Right kidney (tissue), 1 donor: ENCODE data around the gene SLC25A38.

Experiments used
- DNase-seq: peaks from one replicate; pipeline ENCODE4 v3.0.0-alpha.2; 2016

SLC25A38 gene

DNA sequence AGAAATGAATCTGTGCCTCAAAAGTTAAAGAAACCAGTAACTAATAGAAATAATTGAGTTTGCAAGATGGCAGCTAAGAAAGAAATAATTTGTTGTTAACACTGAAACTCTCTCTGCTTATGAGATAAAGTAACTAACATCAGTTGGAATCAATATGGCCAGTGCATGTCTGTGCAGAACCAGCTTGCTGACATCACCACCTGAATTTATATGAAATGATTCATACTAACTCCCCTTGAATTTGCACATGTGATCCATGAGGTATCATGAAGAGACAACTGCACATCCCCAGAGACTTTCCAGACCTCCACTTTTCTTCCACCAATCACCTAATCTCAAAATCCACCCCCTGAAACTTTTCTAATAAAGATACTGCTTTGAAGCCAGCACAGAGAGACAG, 10.3 kb upstream of the SLC25A38 start:
- no peak for DNase-seq

DNA sequence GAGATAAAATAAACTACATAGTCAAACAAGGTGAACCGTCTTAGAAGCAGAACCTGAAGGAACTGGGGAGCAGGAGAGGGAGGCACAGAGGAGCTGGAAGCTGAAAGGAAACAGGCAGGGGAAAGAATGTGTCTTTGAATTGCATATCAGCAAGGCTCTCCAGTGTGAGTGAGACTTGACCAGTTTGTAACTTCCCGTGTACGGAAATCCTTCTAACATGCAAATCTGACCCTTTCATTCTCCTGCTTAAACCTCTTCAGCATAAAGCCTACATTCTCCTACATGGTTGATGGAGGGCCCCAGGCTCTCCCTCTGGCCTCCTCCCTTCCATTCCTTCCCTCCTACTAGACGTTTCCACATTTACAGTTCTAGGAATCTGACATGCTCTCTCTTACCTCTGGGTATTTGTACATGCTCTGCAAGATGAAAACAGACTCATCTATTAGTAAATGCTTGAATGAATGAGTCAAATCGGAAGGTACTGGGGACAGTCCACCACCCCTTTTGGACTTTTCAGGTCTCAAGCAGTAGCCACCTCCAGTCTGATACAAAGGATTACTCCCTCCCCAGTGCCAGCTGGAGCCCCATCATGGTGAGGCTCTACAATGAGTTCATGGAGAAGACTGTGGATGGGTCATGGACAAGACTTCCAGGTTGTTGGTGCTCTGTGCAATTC, 6.1 kb upstream of the SLC25A38 start:
- DNase-seq, result no peak

DNA sequence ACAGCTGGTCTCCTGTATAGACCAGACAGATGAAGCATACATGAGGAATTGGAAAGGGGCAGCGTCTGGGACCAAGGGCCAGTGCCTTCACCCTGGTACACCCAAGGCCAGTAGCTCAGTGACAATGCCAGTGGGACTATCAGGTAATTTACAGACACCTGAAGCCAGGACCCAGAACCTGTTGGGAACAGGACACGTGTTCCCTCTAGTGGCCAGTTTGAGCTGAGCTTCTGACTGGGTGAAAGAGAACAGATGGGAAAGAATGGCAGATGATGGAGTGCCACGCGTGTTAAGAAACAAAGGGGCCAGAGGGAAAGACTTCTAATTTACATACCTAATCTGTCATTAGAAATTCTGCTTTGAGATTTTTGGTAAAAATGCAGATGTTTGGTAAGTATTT, 5.1 kb upstream of the SLC25A38 start:
- no peak for DNase-seq

- DNase-seq, result no peak
These were observed 4.0 kb upstream of the SLC25A38 start for GRCh38 chr3:39378957-39379777.

DNA sequence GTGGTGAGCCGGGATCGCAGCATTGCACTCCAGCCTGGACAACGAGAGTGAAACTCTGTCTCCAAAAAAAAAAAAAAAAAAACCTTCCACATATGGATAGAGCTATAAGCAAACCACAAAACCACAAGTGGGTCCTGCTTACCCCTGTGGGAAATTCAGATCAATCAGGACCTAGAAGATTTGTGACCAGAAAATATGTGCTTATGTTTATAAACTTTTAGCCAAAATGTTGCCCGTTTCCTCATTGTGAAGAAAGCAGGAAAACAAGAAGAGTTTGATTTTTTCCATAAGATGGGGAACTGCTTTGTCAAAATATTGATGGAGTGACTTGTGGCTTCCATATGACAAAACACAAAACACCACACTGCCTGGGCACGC, 3.4 kb upstream of the SLC25A38 start:
- no peak for DNase-seq

GRCh38 chr3:39381432-39381831, 1.7 kb upstream of the SLC25A38 start:
- no peak for DNase-seq

GRCh38 chr3:39383881-39384664, 903 bp downstream of the SLC25A38 start:
- DNase-seq, result peak; percentile 92

DNA sequence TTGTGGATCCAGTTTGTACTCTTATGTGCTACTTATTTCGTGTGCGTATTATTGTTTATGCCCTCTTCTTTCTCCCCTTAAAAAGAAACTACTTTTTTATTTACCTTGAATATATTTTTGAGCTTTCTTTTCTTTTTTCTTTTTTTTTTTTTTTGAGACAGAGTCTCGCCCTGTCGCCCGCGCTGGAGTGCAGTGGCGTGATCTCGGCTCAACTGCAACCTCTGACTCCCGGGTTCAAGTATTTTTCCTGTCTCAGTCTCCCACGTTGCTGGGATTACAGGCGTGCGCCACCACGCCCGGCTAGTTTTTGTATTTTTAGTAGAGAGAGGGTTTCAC, 1.5 kb downstream of the SLC25A38 start:
- DNase-seq, result no peak

DNA sequence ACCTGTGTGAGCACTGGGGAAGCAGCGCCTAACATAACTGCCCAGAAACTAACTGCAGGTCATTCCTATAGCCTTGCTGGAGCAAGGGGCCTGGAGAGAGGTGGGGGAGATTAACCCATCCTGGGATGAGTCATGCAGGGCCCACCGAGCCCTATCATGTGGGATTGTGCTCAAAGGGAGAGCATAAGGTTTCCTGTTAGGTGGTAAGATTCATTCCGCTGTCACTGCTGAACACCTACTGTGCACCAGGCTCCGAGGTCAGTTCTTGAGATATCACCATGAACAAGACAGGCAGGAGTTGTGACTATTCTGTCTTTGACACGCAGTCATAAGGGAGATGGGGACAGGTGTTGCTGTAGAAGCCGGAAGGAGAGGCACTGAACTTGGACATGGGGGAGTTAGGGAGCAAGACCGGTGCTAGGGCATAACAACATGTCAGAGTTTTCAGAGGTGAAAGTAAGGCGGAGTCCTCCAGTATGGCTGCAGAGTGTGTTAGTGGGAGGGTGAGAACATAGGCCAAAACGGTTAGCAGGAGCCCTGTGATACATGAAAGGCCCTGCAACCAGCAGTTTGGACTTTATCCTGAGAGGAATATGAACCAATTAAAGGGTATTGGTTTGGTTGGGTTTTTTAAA, 2.4 kb downstream of the SLC25A38 start:
- DNase-seq, result no peak

DNA sequence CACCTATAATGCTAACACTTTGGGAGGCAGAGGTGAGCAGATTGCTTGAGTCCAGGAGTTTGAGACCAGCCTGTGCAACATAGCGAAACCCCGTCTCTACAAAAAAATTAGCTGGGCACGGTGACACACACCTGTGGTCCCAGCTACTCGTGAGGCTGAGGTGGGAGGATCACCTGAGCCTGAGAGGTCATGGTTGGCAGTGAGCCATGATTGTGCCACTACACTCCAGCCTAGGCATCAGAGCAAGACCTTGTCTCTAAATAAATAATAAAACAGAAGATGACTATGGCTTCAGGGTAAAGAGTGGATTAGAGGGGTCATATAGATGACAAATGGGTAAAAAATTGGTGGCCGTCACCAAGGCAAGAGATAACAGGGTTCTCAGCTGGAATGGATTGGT, 3.1 kb downstream of the SLC25A38 start:
- no peak for DNase-seq

- no peak for DNase-seq
These were observed 4.3 kb downstream of the SLC25A38 start for GRCh38 chr3:39387411-39387975.

- DNase-seq, result no peak
These were observed 5.0 kb downstream of the SLC25A38 start for GRCh38 chr3:39388153-39388552.

- no peak for DNase-seq
These were observed 5.6 kb downstream of the SLC25A38 start for GRCh38 chr3:39388741-39389248.

- no peak for DNase-seq
These were observed 7.0 kb downstream of the SLC25A38 start for GRCh38 chr3:39390181-39390580.

DNA sequence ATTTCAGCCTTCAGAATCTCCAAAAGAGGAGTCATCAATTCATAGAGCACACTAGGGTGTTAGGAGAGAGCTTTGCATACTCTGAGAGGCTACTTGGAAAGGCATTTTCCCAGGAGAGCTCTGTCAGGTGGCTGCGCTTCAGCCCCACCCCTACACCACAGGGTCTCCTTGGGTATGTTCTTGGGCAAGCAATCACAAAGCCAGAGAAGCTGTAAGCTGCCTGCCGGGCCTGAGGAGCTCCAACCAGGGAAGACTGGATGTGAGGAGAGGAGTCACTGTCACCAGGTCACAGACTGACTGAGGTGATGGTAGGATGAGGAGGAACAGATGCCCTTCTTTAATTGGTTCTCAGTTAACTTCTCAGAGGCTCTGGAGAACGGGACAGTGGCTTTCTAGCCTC, 13.5 kb downstream of the SLC25A38 start:
- no peak for DNase-seq

GRCh38 chr3:39398700-39399099, 15.5 kb downstream of the SLC25A38 start:
- no peak for DNase-seq

GRCh38 chr3:39401983-39402382, 18.8 kb downstream of the SLC25A38 start:
- no peak for DNase-seq

DNA sequence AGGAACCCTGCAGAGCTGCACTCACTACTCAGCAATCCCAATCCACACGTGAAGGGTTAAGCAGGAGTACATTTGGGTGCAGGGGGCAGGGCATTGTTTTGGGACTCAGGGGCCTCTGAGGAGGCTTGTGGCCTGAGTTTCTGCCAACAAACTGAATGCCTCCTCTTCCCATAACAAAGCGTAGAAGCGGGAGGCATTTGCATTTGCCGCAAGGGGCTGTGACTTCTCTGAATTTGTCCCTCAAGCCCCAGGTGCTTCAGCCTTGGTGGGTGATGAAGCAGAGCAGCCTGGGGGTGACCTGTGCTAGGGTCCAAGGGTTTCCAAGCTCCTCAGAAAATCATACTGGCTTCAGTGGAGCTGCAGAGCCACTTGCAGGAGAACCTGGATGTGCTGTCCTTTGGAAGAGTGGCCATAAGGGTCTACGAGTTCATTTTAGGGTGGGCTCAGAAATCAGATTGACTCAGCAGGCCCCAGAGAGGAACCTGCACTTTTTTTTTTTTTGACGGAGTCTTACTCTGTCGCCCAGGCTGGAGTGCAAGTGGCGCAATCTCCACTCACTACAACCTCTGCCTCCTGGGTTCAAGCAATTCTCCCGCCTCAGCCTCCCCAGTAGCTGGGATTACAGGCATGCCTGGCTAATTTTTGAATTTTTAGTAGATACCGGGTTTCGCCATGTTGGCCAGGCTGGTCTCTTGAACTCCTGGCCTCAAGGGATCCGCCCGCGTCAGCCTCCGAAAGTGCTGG, 21.9 kb downstream of the SLC25A38 start:
- DNase-seq, result no peak

- no peak for DNase-seq
These were observed 22.7 kb downstream of the SLC25A38 start for GRCh38 chr3:39405687-39406367.

DNA sequence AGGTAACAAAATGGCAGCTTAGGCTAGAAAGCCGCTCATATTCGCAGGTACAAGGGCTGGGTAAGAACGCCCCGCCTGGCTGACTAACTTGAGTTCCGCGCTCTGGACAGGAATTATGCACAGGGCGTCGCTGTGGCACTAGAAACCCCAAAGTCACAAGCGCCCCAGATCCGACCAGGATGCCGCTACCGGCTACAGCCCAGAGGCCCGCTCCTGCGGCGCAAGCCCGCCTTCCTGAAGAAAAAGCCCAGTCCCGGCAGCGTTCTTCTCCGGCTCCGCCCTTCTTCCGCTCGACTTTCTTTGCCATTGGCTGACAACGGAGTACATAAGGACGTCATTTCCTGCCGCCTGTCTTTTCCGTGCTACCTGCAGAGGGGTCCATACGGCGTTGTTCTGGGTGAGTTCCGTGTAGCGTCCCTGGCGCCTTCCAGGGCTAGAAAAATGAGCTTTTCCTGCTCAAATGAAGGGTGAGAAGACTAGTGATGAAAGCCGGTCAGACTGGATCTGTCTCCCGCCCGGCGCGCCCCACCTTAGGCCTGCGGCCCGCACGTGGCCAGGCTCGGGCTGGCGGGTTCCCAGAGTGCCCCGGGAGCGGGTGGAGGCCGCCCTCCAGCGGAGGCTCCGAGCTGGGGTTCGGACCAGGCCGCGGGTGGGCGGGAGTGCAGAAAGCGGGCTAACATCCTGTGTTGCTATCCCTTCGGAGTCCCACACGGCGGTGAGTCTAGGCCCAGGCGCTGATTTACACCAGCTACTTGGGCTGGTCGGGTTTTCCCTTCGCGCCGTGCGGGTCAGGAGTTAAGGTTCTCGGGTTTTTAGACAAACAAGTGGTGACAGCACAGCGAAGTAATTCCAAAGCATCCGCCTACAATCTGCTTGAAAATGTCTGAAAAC, 23.4 kb downstream of the SLC25A38 start, which contains the start of gene RPSA:
Gene RPSA, plus strand, starts transcription at position 353 of the 891 bp plus-strand sequence. CDS start 934 bp downstream, outside the sequence.
- DNase-seq, result peak; percentile 97
